Measurements from ENCODE around the gene PLA2G4E. TPM values are rescaled to one million over a fixed set of nuclear protein-coding genes. Genes with fewer than 3 reads are reported as not detected.

The PLA2G4E gene
- total RNA-seq, 6 experiments from 2014 or later: not detected

GRCh38 chr15:41954036-41954435, 66.8 kb downstream of the PLA2G4E start:
- H3K9me3 ChIP-seq: no peaks in the 10 kb centered on the region
- H3K4me1 ChIP-seq: peaks cover 0 to 31% (median 2%) of the 10 kb centered on the region in 4 donors
- H3K4me3 ChIP-seq: no peak overlapping the region
- DNase-seq (peak in 1 of 3 donors; percentile 30), ATAC-seq (no peak)
- WGBS (ENCODE audit: insufficient coverage, low coverage, low lambda C conversion rate, missing lambda C conversion rate): 63% methylated on average over 2 of the region's 6 CpGs
- no peaks in the 10 kb centered on the region for H3K27me3 ChIP-seq
- intact Hi-C loops (cut with DNase I): no loop called here
- no peak overlapping the region for H3K27ac ChIP-seq
- no peak for TF ChIP-seq POLR2A (IDR thresholded peaks at IDR 0.05)
- TF ChIP-seq CTCF (IDR thresholded peaks at IDR 0.05): no peak
- H3K36me3 ChIP-seq: peaks cover 0 to 17% (median 0%) of the 10 kb centered on the region in 4 donors

DNA sequence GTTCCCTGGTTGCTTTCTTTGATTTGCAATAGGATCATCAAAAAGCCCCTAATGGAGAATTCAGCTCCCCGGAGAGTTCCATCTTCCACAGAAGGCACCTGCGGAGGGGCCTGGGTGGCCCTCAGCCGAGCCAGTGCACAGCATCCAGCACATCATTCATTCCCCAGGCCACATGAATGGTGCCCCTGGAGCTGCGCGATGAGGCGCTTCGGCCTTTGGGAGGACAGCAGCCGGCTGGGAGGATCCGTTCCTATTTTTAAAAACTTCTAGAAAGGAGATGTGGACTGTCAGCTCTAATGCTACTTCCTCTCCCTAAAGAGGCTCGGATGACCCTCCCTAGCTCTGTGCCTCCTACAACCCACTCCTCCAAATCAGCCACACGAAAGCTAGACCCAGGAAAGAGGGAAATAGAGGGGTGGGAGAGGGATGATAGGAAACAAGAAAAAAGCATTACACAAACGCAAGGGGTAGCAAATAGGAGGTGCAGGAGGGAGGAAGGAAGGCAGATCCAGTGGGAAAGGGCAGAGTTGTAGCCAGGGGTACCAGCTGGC, 68.8 kb downstream of the PLA2G4E start:
- Histone ChIP-seq H3K27ac (no peak overlapping the region), H3K4me1 (peaks cover 0 to 18% (median 0%) of the 10 kb centered on the region in 4 donors), H3K4me3 (no peak overlapping the region), H3K36me3 (peaks cover 0 to 17% (median 0%) of the 10 kb centered on the region in 4 donors), H3K27me3 (no peaks in the 10 kb centered on the region), H3K9me3 (no peaks in the 10 kb centered on the region)
- intact Hi-C loops (cut with DNase I): no loop called here
- TF ChIP-seq CTCF (IDR thresholded peaks at IDR 0.05) (no peak), POLR2A (IDR thresholded peaks at IDR 0.05) (no peak)
- DNase-seq (peak in 1 of 3 donors; percentile 32), ATAC-seq (peak in 2 of 4 donors; percentile 11 to 38)
- WGBS (ENCODE audit: insufficient coverage, low coverage, low lambda C conversion rate, missing lambda C conversion rate): 69% methylated on average over 6 of the region's 12 CpGs

- intact Hi-C loops (cut with DNase I): no loop called here
- 0% methylated on average over 1 of the region's 2 CpGs for WGBS (ENCODE audit: insufficient coverage, low coverage, low lambda C conversion rate, missing lambda C conversion rate)
- Histone ChIP-seq H3K9me3 (no peaks in the 10 kb centered on the region), H3K27ac (no peak overlapping the region), H3K27me3 (no peaks in the 10 kb centered on the region), H3K4me1 (peaks cover 0 to 16% (median 0%) of the 10 kb centered on the region in 4 donors), H3K4me3 (no peak overlapping the region), H3K36me3 (peaks cover 0 to 17% (median 0%) of the 10 kb centered on the region in 4 donors)
- TF ChIP-seq CTCF (IDR thresholded peaks at IDR 0.05) (no peak), POLR2A (IDR thresholded peaks at IDR 0.05) (no peak)
- ATAC-seq (peak in 2 of 4 donors; percentile 9 to 11), DNase-seq (no peak)
These were observed 69.3 kb downstream of the PLA2G4E start for GRCh38 chr15:41951571-41951970.

DNA sequence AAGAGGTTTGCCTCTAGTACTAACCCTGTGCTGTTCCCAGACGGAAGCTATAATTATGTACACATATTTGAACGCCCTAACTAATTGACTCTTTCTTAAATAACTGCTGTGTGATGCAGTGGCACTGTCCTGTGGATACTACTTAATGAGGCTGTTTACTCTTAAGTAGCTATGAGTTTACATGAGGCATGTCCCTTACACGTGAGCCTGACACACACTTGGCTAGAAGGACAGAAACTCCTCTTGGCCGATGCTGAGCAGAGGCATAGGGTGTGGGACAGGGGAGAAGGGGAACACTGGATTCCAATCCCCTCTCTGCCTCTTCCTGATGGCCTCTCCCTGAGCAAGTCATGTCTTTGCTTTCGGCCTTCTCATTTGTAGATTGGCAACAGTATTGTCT, 70.4 kb downstream of the PLA2G4E start:
- Histone ChIP-seq H3K9me3 (no peaks in the 10 kb centered on the region), H3K27me3 (no peaks in the 10 kb centered on the region), H3K36me3 (peaks cover 0 to 17% (median 0%) of the 10 kb centered on the region in 4 donors), H3K4me1 (peaks cover 0 to 7% (median 0%) of the 10 kb centered on the region in 4 donors), H3K4me3 (no peak overlapping the region), H3K27ac (peak overlapping the region in 1 of 3 donors; percentile 33)
- TF ChIP-seq CTCF (IDR thresholded peaks at IDR 0.05): no peak
- TF ChIP-seq POLR2A (IDR thresholded peaks at IDR 0.05): no peak
- ATAC-seq (peak in 2 of 4 donors; percentile 13 to 36), DNase-seq (peak in 1 of 3 donors; percentile 23)
- intact Hi-C loops (cut with DNase I): no loop called here
- WGBS (ENCODE audit: insufficient coverage, low coverage, low lambda C conversion rate, missing lambda C conversion rate): 58% methylated on average over 5 of the region's 5 CpGs

All from right lobe of liver (tissue), 6 donors.